ENCODE measurements around the gene ATP8A2.

- no peak for TF ChIP-seq CTCF (conservative IDR thresholded peaks at IDR 0.05; ENCODE audit: low read length)
- no peak for TF ChIP-seq EZH2phosphoT487 (IDR thresholded peaks at IDR 0.05; ENCODE audit: borderline replicate concordance, low read depth, low read length)
Observed at GRCh38 chr13:25777509-25777908, 405.7 kb downstream of the ATP8A2 start.

Measured in OCI-LY7 (cell line).